ENCODE results near the gene SEPTIN1.

DNA sequence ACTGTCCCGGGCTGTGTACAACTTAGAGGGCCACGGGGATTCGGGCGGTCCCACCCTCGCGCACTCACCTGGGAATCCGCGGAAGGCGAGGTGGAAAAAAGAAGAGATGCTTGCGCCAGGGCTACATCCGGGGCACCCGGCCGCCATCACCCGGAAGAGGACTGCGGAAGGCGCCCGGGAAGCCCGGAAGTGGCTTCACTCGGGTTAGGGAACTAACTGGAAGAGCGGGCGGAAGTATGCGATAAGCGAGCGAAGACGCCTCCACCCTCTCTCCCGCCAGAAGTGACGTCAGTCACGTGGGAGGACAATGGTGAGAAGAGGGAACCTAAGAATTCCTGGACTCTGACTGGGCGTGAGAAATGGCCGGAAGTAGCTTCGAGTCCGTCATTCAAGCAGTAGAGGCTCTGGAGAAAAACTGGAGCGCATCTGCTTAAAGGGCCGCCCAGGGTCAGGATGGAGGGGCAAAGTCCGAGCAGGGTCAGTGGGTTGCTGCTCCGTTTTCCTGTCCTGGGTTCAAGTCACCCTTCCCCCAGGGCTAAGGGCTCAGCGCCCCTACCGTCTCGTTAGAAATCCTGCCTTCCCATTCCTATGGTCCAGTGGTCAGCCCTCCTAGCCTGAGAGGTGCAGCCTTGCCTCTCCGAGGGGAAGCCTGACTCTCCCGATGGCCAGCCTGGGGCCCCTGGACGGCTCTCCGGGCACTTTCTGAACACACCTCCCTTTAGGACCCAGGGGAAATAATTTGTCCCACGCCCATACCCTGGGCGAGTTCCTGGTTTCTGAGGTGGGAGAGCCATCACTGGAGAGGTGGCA lies 27.0 kb downstream of the SEPTIN1 start, which contains the start of gene CD2BP2:
- TF ChIP-seq, protein P1, sequence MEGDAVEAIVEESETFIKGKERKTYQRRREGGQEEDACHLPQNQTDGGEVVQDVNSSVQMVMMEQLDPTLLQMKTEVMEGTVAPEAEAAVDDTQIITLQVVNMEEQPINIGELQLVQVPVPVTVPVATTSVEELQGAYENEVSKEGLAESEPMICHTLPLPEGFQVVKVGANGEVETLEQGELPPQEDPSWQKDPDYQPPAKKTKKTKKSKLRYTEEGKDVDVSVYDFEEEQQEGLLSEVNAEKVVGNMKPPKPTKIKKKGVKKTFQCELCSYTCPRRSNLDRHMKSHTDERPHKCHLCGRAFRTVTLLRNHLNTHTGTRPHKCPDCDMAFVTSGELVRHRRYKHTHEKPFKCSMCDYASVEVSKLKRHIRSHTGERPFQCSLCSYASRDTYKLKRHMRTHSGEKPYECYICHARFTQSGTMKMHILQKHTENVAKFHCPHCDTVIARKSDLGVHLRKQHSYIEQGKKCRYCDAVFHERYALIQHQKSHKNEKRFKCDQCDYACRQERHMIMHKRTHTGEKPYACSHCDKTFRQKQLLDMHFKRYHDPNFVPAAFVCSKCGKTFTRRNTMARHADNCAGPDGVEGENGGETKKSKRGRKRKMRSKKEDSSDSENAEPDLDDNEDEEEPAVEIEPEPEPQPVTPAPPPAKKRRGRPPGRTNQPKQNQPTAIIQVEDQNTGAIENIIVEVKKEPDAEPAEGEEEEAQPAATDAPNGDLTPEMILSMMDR (IDR thresholded peaks at IDR 0.05; ENCODE audit: poor library complexity), result no peak
- no peak for TF ChIP-seq EZH2 (IDR thresholded peaks at IDR 0.05; ENCODE audit: borderline replicate concordance)
